Activated naive CD4-positive, alpha-beta T cell treated with anti-CD3 and anti-CD28 coated beads for 36 hours (primary cell): Measurements from ENCODE around the gene LIN7A. TPM values are rescaled to one million over a fixed set of nuclear protein-coding genes. Genes with fewer than 3 reads are reported as not detected.

ENCODE experiments used
- CTCF ChIA-PET: fragments of 350-600 bp; sonication (Branson Sonifier 250); formaldehyde crosslinking; loops from one replicate; lab custom pipeline; 2021; ENCODE audit warnings: antibody characterized with exemption; lab: Charles Lee
- DNase-seq: peaks from one replicate; pipeline ENCODE4 v3.0.0-alpha.2; 2020
- H3K27ac Mint-ChIP-seq: one replicate; pipeline ENCODE4 v1.8.0; 2021; ENCODE audit warnings: mild to moderate bottlenecking, mixed read lengths
- H3K27me3 Mint-ChIP-seq: one replicate; pipeline ENCODE4 v1.8.0; 2021; ENCODE audit warnings: low read depth, mixed read lengths
- H3K36me3 Mint-ChIP-seq: one replicate; pipeline ENCODE4 v1.8.0; 2021; ENCODE audit warnings: low read depth, mixed read lengths
- H3K4me1 Mint-ChIP-seq: one replicate; pipeline ENCODE4 v1.8.0; 2021; ENCODE audit warnings: low read depth, mixed read lengths
- H3K4me3 Mint-ChIP-seq: one replicate; pipeline ENCODE4 v1.8.0; 2021; ENCODE audit warnings: mild to moderate bottlenecking, moderate library complexity, mixed read lengths
- H3K9me3 Mint-ChIP-seq: one replicate; pipeline ENCODE4 v1.8.0; 2021; ENCODE audit warnings: mixed read lengths
- intact Hi-C: fragments of 100-400 bp; cut with micrococcal nuclease; formaldehyde crosslinking; loops from one replicate; pipeline ENCODE4 v1.15.1; 2023
- total RNA-seq, 2 experiments: library from RNA; stranded (reverse); gene quantifications; one replicate each; pipeline ENCODE4 v1.2.3, GENCODE V29; 2021

The LIN7A gene
- total RNA-seq, 2 experiments from 2014 or later, result not detected

GRCh38 chr12:80781313-80781712, 156.4 kb downstream of the LIN7A start:
- Mint-ChIP-seq H3K27me3 (no peaks in the 10 kb centered on the region), H3K27ac (no peak overlapping the region)

GRCh38 chr12:80780746-80781145, 157.0 kb downstream of the LIN7A start:
- CTCF ChIA-PET, result no interaction called here
- no peaks in the 10 kb centered on the region for H3K27me3 Mint-ChIP-seq
- H3K36me3 Mint-ChIP-seq, result no peaks in the 10 kb centered on the region
- H3K4me1 Mint-ChIP-seq, result peaks cover 3% of the 10 kb centered on the region
- intact Hi-C loops, result no loop called here
- no peak overlapping the region for H3K27ac Mint-ChIP-seq
- DNase-seq, result no peak
- H3K9me3 Mint-ChIP-seq, result peaks cover 11% of the 10 kb centered on the region
- no peak overlapping the region for H3K4me3 Mint-ChIP-seq

More at GRCh38 chr12:80781313-80781712, 156.4 kb downstream of the LIN7A start:
- Mint-ChIP-seq H3K9me3 (peaks cover 11% of the 10 kb centered on the region), H3K4me3 (no peak overlapping the region), H3K4me1 (peaks cover 3% of the 10 kb centered on the region), H3K36me3 (no peaks in the 10 kb centered on the region)
- CTCF ChIA-PET, result no interaction called here
- intact Hi-C loops, result no loop called here
- no peak for DNase-seq

GRCh38 chr12:80778005-80778541, 159.7 kb downstream of the LIN7A start:
- intact Hi-C loops, result no loop called here
- CTCF ChIA-PET, result interaction anchor here (0.6 kb wide), 1 partner anchor 883 kb away, joined by 3 read pairs; no protein-coding TSS in a partner anchor
- no peaks in the 10 kb centered on the region for H3K27me3 Mint-ChIP-seq
- H3K4me3 Mint-ChIP-seq, result no peak overlapping the region
- peaks cover 11% of the 10 kb centered on the region for H3K9me3 Mint-ChIP-seq
- no peaks in the 10 kb centered on the region for H3K36me3 Mint-ChIP-seq
- peaks cover 3% of the 10 kb centered on the region for H3K4me1 Mint-ChIP-seq
- no peak overlapping the region for H3K27ac Mint-ChIP-seq
- peak; percentile 75 for DNase-seq

- no peak overlapping the region for H3K27ac Mint-ChIP-seq
- no peaks in the 10 kb centered on the region for H3K36me3 Mint-ChIP-seq
- intact Hi-C loops, result no loop called here
- H3K9me3 Mint-ChIP-seq, result peaks cover 11% of the 10 kb centered on the region
- H3K4me3 Mint-ChIP-seq, result no peak overlapping the region
- no peak for DNase-seq
- H3K27me3 Mint-ChIP-seq, result no peaks in the 10 kb centered on the region
- CTCF ChIA-PET, result no interaction called here
- peaks cover 3% of the 10 kb centered on the region for H3K4me1 Mint-ChIP-seq
Measured at GRCh38 chr12:80777587-80777986, 160.1 kb downstream of the LIN7A start.

GRCh38 chr12:80776706-80777105, 161.0 kb downstream of the LIN7A start:
- intact Hi-C loops, result no loop called here
- H3K4me3 Mint-ChIP-seq, result no peak overlapping the region
- no peak overlapping the region for H3K27ac Mint-ChIP-seq

GRCh38 chr12:80770958-80771357, 166.8 kb downstream of the LIN7A start:
- H3K9me3 Mint-ChIP-seq, result no peaks in the 10 kb centered on the region
- intact Hi-C loops, result no loop called here
- H3K27ac Mint-ChIP-seq, result no peak overlapping the region
- H3K4me1 Mint-ChIP-seq, result no peaks in the 10 kb centered on the region
- no peaks in the 10 kb centered on the region for H3K36me3 Mint-ChIP-seq
- H3K27me3 Mint-ChIP-seq, result no peaks in the 10 kb centered on the region
- no peak for DNase-seq
- no peak overlapping the region for H3K4me3 Mint-ChIP-seq
- CTCF ChIA-PET, result no interaction called here

More at GRCh38 chr12:80776706-80777105, 161.0 kb downstream of the LIN7A start:
- Mint-ChIP-seq H3K27me3 (no peaks in the 10 kb centered on the region), H3K9me3 (peaks cover 9% of the 10 kb centered on the region), H3K4me1 (peaks cover 3% of the 10 kb centered on the region), H3K36me3 (no peaks in the 10 kb centered on the region)
- no peak for DNase-seq
- CTCF ChIA-PET, result no interaction called here

- CTCF ChIA-PET, result no interaction called here
- no peaks in the 10 kb centered on the region for H3K9me3 Mint-ChIP-seq
- H3K27me3 Mint-ChIP-seq, result no peaks in the 10 kb centered on the region
- H3K4me3 Mint-ChIP-seq, result no peak overlapping the region
- H3K4me1 Mint-ChIP-seq, result no peaks in the 10 kb centered on the region
- intact Hi-C loops, result no loop called here
- H3K27ac Mint-ChIP-seq, result no peak overlapping the region
- no peak for DNase-seq
- no peaks in the 10 kb centered on the region for H3K36me3 Mint-ChIP-seq
Measured at GRCh38 chr12:80769553-80770140, 168.1 kb downstream of the LIN7A start.

GRCh38 chr12:80766897-80767296, 170.8 kb downstream of the LIN7A start:
- Mint-ChIP-seq H3K9me3 (no peaks in the 10 kb centered on the region), H3K27me3 (no peaks in the 10 kb centered on the region), H3K27ac (no peak overlapping the region), H3K36me3 (no peaks in the 10 kb centered on the region), H3K4me1 (no peaks in the 10 kb centered on the region), H3K4me3 (no peak overlapping the region)
- intact Hi-C loops, result no loop called here
- CTCF ChIA-PET, result no interaction called here
- DNase-seq, result no peak

- intact Hi-C loops, result no loop called here
- H3K4me3 Mint-ChIP-seq, result no peak overlapping the region
- H3K27ac Mint-ChIP-seq, result no peak overlapping the region
- CTCF ChIA-PET, result no interaction called here
- H3K36me3 Mint-ChIP-seq, result no peaks in the 10 kb centered on the region
- H3K27me3 Mint-ChIP-seq, result no peaks in the 10 kb centered on the region
- no peaks in the 10 kb centered on the region for H3K4me1 Mint-ChIP-seq
- no peak for DNase-seq
- H3K9me3 Mint-ChIP-seq, result no peaks in the 10 kb centered on the region
Measured at GRCh38 chr12:80766210-80766609, 171.5 kb downstream of the LIN7A start.

- Mint-ChIP-seq H3K27ac (no peak overlapping the region), H3K9me3 (peaks cover 2% of the 10 kb centered on the region), H3K36me3 (no peaks in the 10 kb centered on the region), H3K27me3 (no peaks in the 10 kb centered on the region), H3K4me1 (no peaks in the 10 kb centered on the region), H3K4me3 (no peak overlapping the region)
- intact Hi-C loops, result loop anchor here (1.0 to 5.0 kb wide), 3 partner anchors 291 to 572 kb away; no protein-coding TSS in a partner anchor
- DNase-seq, result peak; percentile 9
- CTCF ChIA-PET, result interaction anchor here (1.1 kb wide), 1 partner anchor 351 kb away, joined by 3 read pairs; no protein-coding TSS in a partner anchor
Measured at GRCh38 chr12:80763874-80764273, 173.9 kb downstream of the LIN7A start.

GRCh38 chr12:80761838-80762237, 175.9 kb downstream of the LIN7A start:
- peaks cover 3% of the 10 kb centered on the region for H3K9me3 Mint-ChIP-seq
- intact Hi-C loops, result loop anchor here (5.0 kb wide), 1 partner anchor 570 kb away; no protein-coding TSS in a partner anchor
- DNase-seq, result no peak
- no peaks in the 10 kb centered on the region for H3K4me1 Mint-ChIP-seq
- no peaks in the 10 kb centered on the region for H3K36me3 Mint-ChIP-seq
- H3K27me3 Mint-ChIP-seq, result no peaks in the 10 kb centered on the region
- CTCF ChIA-PET, result no interaction called here
- H3K4me3 Mint-ChIP-seq, result no peak overlapping the region
- H3K27ac Mint-ChIP-seq, result no peak overlapping the region

GRCh38 chr12:80756875-80757274, 180.9 kb downstream of the LIN7A start:
- no peak for DNase-seq
- H3K4me3 Mint-ChIP-seq, result no peak overlapping the region
- no peak overlapping the region for H3K27ac Mint-ChIP-seq
- H3K4me1 Mint-ChIP-seq, result no peaks in the 10 kb centered on the region
- CTCF ChIA-PET, result no interaction called here
- H3K36me3 Mint-ChIP-seq, result no peaks in the 10 kb centered on the region
- intact Hi-C loops, result no loop called here
- peaks cover 3% of the 10 kb centered on the region for H3K9me3 Mint-ChIP-seq
- no peaks in the 10 kb centered on the region for H3K27me3 Mint-ChIP-seq

- Mint-ChIP-seq H3K4me3 (no peak overlapping the region), H3K27me3 (no peaks in the 10 kb centered on the region), H3K36me3 (no peaks in the 10 kb centered on the region), H3K9me3 (peaks cover 1% of the 10 kb centered on the region), H3K4me1 (no peaks in the 10 kb centered on the region), H3K27ac (no peak overlapping the region)
- intact Hi-C loops, result no loop called here
- CTCF ChIA-PET, result no interaction called here
- DNase-seq, result no peak
Measured at GRCh38 chr12:80754274-80754673, 183.5 kb downstream of the LIN7A start.
